Gastroesophageal sphincter (tissue), 3 donors: ENCODE data around the gene BAZ1A.

Experiments used
- POLR2A ChIP-seq, 2 donors: fragments of 450-650 bp; IDR thresholded peaks; one replicate each; pipeline ENCODE4 v1.6.1; 2017; ENCODE audit warnings: antibody characterized with exemption in 2 of 2, mild to moderate bottlenecking in 2 of 2, moderate library complexity in 1 of 2
- POLR2AphosphoS5 ChIP-seq: sonication (generic); formaldehyde crosslinking; IDR thresholded peaks from one replicate; pipeline ENCODE4 v1.6.1; 2017; ENCODE audit warnings: antibody characterized with exemption
- TF ChIP-seq, protein P1 (sequence below), 4 experiments: fragments of 200-600 bp in 2 of 4; fragments of 450-650 bp in 2 of 4; sonication (generic) in 1 of 4; IDR thresholded peaks; one replicate each; pipeline ENCODE4 v1.5.1; 2017 to 2019; ENCODE audit warnings: antibody characterized with exemption in 4 of 4, mild to moderate bottlenecking in 2 of 4, moderate library complexity in 2 of 4

DNA sequence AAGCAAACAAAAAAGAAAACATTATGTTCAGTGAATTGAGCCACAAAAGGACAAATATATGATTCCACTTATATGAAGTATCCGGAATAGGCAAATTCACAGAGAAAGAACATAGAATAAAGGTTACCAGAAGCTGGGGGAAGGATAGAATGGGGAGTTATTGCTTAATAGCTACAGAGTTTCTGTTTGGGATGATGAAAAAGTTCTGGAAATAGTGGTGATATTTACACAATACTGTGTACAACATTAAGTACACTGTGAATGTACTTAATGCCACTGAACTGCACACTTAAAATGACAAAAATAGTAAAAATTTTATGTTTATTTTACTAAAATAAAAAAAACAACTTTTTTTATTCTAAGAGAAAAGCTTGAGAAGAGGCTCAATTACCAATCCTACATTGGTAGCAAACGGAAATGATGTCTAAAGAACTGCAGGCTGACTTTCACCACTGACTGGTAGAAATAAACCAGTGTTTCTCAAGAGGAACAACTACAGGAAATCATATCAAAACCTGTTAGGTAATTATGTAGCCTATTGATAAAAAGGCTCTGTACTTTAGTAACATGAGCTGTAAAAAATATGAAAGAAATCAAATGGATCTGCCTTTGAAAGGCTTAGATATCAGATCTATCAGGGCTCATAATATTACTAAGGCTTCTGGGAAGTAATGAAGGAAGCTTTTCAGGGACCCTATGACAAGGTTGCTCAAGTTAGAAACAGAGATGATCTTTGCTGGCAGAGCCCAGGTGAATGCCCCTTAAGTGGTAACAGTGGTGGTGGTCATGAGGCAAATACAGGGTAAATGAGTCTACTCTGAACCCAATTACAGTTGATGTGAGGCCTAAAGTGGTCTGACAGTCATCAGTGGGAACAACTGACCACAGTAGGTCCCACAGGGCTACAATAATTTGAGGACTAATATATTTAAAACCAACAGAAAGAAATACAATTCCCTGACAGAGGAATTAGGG is 41.3 kb downstream of the BAZ1A start:
- TF ChIP-seq POLR2A (IDR thresholded peaks at IDR 0.05) (no peak), POLR2AphosphoS5 (no peak)
- TF ChIP-seq, protein P1, sequence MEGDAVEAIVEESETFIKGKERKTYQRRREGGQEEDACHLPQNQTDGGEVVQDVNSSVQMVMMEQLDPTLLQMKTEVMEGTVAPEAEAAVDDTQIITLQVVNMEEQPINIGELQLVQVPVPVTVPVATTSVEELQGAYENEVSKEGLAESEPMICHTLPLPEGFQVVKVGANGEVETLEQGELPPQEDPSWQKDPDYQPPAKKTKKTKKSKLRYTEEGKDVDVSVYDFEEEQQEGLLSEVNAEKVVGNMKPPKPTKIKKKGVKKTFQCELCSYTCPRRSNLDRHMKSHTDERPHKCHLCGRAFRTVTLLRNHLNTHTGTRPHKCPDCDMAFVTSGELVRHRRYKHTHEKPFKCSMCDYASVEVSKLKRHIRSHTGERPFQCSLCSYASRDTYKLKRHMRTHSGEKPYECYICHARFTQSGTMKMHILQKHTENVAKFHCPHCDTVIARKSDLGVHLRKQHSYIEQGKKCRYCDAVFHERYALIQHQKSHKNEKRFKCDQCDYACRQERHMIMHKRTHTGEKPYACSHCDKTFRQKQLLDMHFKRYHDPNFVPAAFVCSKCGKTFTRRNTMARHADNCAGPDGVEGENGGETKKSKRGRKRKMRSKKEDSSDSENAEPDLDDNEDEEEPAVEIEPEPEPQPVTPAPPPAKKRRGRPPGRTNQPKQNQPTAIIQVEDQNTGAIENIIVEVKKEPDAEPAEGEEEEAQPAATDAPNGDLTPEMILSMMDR (IDR thresholded peaks at IDR 0.05) = no peak
